Astrocyte of the hippocampus (primary cell): ENCODE measurements around the gene RBM10.

ENCODE experiments used
- DNase-seq: peaks from one replicate; pipeline ENCODE4 v3.0.0; 2011; ENCODE audit warnings: low read depth, low spot score

RBM10 gene

DNA sequence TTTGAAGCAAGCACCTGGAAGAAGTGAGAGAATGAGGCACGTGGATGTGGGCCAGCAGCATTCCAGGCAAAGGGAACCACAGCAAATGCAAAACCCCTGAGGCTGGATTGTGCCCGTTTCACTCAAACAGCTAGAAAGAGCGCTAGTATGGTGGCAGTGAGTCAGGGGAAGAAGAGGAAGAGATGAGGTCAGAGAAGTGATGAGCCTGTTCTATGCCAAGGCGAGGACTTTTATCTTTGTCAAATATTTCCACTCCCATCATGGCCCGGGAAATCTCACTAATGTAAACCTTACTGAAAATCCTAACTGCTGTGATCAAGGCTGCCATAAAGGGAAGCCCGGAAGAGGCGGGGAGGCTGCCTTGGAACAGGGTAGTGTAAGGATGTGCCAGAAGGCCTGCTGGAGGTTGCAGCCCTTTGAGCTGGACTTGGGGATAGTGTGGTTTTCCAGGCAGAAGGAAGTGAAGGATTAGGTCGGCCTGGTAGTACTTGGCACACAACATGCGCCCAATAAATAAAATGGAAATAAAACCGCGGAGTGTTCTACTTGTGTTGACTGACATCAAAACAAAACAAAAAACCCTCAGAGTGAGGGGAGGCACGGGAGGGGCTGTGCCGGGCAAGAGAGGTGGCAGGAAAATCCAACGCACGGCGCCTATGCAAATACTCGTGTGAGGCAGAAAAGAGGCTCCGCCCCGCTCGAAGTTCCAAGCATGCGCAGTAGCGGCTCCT, 72.3 kb downstream of the RBM10 start:
- peak; percentile 60 for DNase-seq

DNA sequence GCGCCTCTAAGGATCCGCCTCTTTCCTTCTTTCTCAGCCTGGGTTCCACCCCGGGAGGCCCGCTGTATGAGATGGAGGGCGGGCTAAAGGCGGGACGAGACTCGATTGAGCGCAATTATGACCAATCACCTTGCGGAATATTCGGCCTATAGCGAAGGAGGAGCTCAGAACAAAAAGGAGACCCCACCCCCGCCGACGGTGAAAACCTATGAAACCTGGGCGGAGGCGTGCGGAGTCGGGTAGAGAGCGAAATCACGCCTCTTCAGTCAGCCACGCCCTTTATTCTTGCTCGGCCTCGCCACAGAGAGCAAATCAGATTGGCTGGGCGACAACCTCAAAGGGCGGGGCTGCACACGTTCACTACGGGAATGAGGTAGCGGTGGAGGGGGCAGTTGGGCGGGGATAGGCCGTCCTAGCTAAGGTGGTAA, 72.8 kb downstream of the RBM10 start:
- DNase-seq = peak; percentile 99

- peak; percentile 96 for DNase-seq
Measured at GRCh38 chrX:47218280-47218919, 73.4 kb downstream of the RBM10 start, which contains the start of gene CDK16. Gene CDK16 (plus strand): TSS chrX:47218681. CDS start chrX:47223558, 4,877 bp downstream.

GRCh38 chrX:47218920-47219815, 74.1 kb downstream of the RBM10 start:
- DNase-seq = peak; percentile 54

DNA sequence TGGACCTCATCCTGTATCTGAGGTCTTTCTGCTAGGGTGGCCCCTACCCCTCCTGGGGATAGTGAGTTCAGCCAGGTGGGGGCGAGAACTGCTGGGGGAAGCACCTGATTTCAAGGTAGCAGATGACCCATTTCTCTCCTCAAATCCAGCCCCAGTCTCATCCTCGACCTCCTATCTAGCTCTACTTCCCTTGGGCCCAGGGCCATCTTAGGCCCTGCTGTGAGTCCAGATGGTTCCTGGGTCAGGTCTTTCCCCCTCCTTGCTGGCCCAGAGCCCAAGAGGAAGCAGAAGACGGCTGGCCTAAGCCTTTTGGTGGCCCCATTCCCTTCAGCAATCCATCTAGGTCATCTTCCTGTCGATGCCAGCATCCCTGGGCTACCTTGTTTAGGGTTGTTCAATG, 76.7 kb downstream of the RBM10 start:
- no peak for DNase-seq

- no peak for DNase-seq
Measured at GRCh38 chrX:47222751-47223350, 77.8 kb downstream of the RBM10 start.

GRCh38 chrX:47223476-47224250, 78.6 kb downstream of the RBM10 start:
- no peak for DNase-seq

DNA sequence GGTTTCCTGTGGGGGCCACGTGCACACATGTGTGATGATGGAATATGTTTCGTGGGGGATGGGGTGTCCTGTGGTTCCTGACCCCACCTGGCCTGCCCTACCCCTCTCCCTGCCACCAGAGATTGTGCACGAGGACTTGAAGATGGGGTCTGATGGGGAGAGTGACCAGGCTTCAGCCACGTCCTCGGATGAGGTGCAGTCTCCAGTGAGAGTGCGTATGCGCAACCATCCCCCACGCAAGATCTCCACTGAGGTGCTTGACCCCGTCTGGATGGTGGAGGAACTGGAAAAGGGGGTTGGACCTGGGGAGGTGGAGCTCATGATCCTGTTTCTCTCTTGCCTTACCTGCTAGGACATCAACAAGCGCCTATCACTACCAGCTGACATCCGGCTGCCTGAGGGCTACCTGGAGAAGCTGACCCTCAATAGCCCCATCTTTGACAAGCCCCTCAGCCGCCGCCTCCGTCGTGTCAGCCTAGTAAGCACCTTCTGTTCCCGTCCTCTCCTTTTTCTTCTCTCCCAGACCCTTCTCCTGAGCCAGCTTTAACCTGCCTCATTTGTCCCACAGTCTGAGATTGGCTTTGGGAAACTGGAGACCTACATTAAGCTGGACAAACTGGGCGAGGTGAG, 79.4 kb downstream of the RBM10 start:
- DNase-seq = no peak

GRCh38 chrX:47224896-47225290, 79.9 kb downstream of the RBM10 start:
- no peak for DNase-seq

- no peak for DNase-seq
Measured at GRCh38 chrX:47226071-47226470, 81.0 kb downstream of the RBM10 start.

DNA sequence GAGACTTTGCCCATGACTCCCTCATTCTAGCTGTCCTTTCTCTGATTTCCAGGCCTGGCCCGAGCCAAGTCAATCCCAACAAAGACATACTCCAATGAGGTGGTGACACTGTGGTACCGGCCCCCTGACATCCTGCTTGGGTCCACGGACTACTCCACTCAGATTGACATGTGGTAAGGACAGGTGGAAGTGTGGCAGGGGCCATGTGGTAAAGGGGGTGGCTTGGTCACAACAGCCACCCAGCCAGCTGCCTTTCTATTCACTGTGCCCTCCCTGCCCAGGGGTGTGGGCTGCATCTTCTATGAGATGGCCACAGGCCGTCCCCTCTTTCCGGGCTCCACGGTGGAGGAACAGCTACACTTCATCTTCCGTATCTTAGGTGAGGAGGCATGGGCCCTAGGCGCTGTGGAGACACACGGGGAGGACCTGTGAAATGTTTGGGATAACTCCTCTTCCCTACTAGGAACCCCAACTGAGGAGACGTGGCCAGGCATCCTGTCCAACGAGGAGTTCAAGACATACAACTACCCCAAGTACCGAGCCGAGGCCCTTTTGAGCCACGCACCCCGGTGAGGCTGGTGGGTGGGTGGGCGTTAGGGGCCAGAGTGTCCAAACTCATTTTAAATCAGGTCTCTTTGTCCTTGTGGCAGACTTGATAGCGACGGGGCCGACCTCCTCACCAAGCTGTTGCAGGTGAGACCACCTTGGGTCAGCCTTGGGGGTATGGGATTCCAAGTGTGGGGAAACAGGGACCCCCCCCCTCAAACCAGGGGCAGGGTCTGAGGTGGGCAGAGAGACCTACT, 81.7 kb downstream of the RBM10 start:
- no peak for DNase-seq

DNA sequence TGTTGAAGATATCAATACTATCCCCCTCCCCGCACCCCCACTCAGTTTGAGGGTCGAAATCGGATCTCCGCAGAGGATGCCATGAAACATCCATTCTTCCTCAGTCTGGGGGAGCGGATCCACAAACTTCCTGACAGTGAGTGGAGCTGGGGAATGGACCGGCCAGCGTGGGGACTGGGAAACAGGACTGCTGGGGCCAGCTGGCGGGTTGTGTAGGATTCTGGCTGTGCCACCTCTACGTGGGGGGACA, 82.2 kb downstream of the RBM10 start:
- DNase-seq = no peak

- DNase-seq = no peak
Measured at GRCh38 chrX:47228550-47229270, 83.7 kb downstream of the RBM10 start.

DNA sequence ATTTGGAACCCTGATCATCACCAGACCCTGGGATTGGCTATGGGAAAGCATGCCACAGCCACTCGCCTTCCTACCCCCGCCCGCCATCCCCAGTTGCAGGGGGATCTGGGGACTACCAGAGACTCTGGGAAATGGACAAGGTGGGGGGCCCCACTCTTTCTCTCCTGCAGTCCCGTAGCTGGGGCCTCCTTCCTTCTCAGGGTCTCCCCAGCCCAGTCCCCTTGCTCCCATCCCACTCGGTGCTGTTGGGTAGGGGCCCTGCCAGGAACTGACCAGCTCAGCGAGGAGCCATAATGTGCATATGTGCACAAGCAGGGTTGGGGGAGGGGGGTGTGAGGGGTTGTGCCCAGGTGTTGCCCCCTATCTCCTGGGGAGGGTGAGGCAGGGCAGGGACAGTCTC, 84.4 kb downstream of the RBM10 start:
- no peak for DNase-seq

- DNase-seq = no peak
Measured at GRCh38 chrX:47230136-47230868, 85.3 kb downstream of the RBM10 start.

DNA sequence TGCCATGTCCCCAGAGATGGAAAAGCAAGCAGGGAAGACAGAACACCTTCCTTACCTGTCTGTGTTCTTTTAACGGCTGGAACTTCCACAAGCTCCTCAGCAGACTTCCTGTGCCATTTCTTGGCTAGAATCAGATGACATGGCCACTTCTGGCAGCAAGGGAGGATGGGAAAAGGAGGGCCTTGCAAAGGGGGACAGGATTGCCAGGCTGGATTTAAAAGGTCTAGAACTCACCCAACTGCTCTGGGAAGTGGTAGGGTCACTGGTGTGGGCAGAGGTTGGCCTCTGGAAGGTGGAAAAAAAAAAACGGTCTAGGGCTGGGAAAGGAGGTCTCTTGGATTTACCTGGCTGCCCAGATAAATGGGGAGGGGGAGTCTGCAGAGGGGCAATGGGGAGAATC, 86.1 kb downstream of the RBM10 start:
- no peak for DNase-seq

DNA sequence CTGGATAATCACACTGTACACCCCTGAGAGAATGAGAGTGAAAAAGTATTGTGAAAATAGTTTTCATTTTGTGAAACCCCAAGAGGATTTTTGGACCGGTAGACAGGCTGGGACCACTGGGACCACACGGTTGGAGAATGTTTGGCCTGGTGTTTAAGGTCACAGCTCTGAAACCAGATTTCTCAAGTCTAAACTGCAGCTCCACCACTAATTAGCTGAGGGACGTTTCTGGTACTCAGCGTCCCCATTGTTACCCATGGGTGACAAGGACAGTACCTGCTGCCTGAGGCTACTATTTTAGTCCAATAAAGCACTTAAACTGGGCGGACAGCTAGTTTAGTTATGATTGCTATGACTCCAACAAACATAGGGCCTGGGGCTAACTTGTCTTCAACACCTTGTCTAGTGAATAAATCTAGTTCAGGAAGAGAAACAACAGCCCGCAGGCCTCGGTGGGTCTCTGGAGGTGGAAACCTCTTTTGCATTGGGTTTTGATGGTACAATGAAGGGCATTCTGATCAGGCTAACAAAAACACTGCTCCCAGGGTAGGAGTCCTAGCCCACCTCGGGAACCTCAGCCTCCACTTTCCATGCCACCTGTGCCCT, 87.3 kb downstream of the RBM10 start:
- no peak for DNase-seq

DNA sequence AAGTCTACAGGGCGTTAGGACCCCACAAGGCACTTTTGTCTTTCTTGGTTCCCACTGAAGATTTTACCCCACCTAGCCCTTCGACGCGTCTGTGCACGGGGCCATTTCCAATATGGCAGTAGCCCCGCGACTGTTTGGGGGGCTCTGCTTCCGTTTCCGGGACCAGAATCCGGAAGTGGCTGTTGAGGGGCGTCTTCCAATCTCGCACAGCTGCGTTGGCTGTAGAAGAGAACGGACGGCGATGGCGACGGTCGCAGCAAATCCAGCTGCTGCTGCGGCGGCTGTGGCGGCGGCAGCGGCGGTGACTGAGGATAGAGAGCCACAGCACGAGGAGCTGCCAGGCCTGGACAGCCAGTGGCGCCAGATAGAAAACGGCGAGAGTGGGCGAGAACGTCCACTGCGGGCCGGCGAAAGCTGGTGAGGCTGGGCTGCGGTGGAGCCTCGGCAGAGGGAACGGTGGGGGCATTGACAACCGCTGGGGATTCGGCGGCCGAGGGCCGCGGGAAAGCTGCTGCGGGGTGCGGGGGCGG, 87.8 kb downstream of the RBM10 start, which contains the start of gene USP11:
Gene USP11 (plus strand): TSS at position 207 of the 530 bp plus-strand sequence. CDS start 35 bp downstream, at position 242.
- DNase-seq = peak; percentile 61
